Pons (tissue), 1 donor: ENCODE data around the gene GATA1.
A peak's percentile ranks its signal among the peaks of the same experiment; 100 is the strongest.

ENCODE experiments used
- DNase-seq: peaks from one replicate; pipeline ENCODE4 v3.0.0-alpha.2; 2016; ENCODE audit warnings: low spot score

The GATA1 gene

DNA sequence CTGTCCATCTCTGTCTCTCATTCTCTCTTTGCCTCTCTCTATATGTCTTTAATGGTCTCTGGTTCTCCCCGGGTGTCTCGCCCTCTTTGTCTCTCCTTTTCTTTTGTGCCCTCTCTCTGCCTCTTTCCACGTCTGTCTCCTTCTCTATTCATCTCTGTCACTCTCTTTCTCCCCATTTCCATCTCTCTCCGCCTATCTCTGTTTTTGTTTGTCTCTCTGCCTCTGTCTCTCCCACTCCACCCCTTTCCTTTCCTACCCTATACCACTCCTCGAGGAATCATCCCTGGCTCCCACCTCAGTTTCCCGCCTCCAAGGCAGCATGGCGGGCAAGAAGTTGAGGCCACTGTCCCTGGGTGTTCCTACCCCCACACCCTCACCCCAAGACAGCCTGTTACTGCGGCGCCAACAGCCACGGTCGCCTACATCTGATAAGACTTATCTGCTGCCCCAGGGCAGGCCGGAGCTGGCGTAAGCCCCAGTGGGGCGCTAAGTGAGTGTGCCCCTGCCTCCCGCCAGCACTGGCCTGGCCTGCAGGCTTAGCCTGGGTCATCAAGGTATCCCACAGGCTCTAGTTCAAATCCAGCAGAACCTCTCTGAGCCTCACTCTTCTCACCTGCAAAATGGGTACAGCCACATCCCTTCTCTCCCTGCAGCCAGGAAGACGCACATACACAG is 713 bp upstream of the GATA1 start:
- no peak for DNase-seq

DNA sequence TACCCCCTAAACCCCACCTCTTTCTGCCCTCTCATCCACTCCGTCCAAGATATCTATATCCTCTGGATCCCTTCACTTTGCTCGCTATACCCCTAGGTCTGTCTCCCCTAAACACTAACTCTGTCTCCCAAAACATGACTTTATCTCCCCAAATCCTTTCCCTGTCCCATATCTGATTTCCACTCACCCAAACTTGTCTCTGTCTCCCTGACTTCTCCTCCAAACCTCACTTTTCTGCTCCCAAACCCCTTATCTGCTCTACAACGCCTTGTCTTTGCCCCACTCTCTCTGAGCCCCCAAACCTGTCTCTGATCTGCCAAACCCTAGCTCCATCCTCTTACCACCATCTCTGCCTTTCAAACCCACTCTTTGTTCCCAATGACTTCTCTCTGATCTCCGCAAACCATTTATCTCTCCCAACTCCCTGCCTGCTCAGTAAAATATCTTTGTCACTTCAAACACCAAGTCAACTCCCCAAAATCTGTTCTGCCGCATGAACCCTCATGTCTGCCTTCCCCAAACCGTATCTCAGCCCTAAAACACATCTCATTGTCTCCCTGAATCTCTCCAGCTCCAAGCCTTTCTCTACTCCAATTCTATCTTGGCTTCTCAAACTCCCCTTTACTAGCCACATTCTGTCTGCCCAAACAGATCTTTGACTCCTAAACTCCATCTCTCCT is 575 bp downstream of the GATA1 start:
- no peak for DNase-seq

DNA sequence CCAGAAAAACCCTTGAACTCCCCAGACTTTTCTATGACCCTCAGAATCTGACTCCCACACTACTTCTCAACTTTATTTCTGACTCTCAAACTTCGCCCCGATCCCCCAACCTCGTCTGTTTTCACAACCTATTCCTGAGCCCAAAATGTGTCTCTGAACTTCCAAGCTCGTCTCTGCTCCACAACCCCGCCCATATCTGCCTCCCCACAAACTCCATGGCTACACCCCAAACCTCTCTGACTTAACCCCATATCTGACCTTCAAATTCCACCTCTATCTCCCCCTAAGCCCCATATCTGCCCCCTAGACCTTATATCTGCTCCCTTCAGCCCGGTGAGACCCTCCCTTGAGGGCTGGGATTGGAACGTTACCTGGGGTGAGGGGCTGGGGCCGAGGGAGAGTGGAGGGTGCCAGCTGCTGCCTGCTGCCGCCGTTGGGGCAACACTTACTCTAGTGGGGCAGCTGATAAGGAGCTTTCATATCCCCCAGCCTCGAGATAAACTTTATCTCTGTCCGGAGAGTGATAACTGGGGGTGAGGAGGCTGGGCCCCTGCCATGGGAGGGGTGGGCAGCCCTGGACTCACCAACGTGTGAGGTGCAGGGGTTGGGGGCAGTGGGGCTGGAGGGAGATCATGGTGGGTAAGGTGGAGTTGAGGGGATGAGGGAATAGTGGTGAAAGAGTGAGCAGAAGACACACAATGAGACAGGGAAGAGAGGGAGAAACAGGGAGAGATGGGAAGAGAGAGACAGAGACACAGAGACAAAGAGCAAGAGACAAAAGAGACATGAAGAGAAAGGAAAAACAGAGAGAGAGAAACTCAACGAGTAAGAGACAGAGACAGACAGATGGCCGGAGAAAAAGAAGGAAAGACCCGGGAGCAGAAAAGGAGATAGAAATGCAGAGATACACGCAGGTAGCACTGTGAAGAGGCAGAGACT is 1.4 kb downstream of the GATA1 start:
- DNase-seq: no peak

DNA sequence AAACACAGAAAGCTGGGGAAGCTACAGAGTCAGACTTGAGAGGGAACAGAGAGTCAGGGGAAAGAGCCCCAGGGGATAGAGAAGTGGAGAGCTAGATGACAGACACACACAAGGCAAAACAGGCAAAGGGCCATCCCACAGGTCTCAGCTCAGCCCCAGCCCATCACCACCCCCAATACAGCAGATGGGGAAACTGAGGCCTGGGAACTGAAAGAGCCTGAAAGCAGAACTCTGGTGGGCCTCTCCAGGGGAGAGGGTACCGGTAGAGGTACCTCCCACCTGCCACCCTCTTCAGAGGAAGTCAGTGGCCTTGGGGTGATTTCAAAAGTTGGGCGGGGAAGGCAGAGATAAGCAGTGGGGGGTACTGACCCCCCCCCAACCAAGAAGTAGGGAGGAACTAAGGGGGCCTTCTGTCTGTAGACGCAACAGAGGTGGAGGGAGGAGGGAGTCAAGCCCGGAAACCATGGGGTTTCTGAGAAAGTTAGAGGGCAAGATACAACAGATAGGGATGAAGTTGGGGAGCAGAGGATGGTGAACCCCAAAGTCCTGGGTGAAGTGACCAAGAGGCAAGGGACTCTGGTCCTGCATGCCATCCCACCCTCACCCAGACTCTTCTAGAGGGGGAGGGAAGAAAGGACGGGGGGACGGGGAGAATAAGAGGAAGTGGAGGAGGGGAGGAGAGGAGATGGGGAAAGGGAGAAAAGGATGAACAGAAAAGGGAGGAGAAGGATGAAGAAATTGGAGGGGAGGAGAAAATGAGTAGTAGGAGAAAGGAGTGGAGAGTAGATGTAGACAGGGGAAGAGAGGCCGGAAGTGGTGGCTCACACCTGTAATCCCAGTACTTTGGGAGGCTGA is 3.2 kb downstream of the GATA1 start:
- no peak for DNase-seq

DNA sequence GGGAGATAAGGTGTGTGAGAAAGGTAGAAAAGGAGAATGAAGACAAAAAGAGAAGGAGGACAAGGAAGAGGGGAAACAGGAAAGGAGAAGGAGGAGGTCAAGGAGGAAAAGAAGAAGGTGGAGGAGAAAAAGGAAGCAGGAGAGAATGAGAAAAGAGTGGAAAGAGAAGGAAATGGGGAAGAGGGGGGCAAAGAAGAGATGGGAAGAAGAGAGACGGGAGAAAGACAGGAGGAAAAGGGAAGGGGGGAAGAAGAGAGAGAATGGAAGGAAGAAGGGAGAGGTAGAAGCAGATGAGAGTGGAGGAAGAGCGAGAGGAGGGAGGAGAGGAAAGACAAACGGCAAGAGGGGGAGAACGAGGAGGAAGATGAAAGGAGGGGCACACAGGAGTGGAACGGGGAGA is 4.1 kb downstream of the GATA1 start:
- DNase-seq: no peak

DNA sequence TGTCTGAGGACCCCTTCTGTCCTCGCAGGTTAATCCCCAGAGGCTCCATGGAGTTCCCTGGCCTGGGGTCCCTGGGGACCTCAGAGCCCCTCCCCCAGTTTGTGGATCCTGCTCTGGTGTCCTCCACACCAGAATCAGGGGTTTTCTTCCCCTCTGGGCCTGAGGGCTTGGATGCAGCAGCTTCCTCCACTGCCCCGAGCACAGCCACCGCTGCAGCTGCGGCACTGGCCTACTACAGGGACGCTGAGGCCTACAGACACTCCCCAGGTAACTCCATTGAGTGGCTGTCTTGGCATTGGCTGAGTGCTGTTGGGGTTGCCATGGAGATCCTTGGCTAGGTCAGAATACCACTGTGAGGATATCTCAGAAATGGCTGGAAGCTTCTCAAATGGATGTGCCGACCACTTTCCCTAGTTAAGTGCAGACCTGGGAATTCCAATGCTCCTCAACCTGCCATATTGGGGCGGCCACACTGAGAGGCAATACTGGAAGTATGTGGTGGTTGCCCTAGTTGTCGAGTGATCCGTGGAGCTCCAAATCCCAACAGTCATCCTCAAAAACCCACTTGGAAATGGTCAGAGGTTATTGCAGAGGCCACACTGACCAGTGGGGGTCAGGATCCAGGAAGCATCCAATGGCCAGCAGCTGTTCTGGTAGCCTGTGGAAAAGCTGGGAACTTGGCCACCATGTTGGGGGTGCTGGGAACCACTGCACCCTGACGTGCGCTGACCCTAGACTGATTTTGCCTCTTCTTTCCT is 4.9 kb downstream of the GATA1 start:
- DNase-seq: no peak

DNA sequence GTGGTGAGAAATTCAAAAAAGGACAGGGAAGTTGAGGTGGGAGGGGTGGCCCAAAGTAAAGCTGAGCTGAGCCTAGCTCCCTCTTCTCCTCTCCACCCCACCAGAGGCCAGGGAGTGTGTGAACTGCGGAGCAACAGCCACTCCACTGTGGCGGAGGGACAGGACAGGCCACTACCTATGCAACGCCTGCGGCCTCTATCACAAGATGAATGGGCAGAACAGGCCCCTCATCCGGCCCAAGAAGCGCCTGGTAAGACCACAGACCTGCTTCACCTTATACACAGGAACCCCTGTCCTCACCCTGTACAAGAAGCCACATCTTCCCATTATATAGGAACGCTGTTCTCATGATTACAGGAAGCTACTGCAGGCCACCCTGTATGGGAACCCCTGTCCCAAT is 5.8 kb downstream of the GATA1 start:
- no peak for DNase-seq

DNA sequence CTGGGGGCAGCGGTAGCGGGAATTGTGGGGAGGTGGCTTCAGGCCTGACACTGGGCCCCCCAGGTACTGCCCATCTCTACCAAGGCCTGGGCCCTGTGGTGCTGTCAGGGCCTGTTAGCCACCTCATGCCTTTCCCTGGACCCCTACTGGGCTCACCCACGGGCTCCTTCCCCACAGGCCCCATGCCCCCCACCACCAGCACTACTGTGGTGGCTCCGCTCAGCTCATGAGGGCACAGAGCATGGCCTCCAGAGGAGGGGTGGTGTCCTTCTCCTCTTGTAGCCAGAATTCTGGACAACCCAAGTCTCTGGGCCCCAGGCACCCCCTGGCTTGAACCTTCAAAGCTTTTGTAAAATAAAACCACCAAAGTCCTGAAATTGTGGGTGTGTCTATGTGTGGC is 7.5 kb downstream of the GATA1 start:
- DNase-seq: no peak

DNA sequence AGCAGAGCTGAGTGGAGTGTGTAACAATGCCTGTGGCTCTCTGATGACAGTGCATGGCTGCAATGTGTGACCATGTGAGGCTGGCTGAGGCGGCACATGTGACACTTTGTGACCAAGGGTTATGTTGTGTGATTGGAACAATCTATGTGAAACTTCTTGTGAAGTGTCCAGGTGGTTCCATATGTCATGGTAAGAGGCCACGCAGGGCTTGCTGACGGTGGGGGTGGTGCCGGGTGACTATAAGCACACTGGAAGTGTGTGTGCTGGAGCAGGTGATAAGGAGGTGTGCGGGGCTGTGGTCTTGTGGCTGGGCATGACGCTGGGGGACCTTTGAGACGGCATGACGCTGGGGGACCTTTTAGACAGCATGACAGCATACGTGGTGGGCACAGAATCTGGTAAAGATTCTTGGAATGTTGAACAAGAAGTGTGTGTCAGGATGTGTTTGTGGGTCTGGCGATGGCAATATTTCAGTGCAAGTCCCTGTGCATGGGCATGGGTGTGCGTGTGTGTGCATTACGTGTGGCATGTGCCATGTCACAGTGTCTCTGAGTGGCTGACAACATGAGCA is 8.0 kb downstream of the GATA1 start:
- no peak for DNase-seq

DNA sequence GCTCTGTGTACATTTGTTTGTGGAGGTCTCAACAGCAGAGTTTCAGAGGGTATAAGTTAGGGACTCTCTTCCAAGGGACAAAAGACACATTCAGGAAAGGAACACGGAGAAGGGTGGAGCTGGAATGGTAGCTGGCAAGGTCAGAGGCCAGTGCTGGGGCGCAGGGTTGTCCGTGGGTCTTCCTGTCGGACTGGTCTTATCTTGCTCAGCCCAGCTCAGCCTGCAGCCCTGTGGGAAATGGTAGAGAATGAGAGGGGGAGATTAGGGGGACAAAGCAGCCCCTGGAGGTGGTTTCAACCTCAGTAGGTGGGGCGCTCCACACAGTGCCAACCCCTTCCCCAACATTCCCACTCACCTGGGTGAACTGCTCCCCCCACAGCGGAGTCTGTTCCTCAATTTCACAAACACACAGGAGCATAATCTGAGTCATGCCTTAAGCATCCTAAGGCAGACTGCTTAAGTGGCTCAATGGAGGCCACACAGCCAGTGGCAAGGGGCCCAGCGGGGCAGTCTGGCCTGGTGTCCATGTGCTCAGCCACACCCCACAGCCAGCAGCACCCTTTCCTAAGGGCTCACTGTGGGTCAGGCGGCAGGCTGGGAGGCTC is 8.6 kb downstream of the GATA1 start:
- DNase-seq: no peak

DNA sequence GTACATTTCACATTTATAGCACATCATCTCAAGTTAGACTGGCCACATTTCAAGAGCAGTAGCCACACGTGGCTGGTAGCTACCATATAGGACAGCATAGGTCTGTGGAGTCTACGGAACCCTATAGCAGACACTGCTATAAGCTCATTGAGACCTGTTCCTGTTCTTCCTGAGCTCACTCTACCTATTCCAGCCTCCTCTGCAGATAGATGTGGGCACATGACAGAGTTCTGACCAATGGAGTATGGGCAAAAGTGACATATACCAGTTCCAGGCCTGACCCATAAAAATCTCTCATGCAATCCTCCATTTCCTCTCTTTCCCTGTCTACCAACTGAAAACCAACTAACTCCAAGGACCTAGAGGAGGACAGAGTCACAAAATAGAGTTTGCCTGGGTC is 11.9 kb downstream of the GATA1 start:
- DNase-seq: no peak

DNA sequence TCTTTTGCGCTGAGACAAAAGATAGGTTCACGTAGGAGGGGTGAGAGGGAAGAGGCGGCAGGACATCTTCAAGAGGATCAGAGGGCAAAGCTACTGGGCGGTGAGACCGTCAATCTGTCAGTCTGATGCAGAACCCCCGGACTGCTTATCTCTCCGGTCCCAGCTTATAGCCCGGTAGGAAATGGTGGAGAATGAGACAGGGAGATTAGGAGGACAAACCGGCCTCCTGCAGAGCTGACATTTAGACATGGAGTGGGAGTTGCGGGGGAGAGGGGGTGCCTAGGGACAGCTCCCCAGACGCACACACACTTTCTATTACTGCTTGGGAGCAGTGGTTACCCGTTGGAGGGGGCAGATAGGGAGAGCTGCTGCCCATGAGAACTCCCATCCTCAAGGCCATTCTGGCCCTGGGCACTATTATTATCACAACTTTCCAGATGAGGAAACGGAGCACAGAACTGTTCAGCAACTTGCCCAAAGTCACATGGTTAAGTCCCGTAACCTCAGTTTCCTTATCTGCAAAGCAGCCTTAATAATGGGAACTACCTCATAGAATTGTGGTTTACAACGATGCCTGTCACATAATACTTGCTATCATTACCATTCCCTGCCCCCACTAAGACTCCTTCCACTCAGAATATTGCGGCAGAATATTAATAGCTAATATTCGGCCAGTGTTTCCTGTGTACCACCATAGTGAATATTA is 14.3 kb downstream of the GATA1 start:
- no peak for DNase-seq

DNA sequence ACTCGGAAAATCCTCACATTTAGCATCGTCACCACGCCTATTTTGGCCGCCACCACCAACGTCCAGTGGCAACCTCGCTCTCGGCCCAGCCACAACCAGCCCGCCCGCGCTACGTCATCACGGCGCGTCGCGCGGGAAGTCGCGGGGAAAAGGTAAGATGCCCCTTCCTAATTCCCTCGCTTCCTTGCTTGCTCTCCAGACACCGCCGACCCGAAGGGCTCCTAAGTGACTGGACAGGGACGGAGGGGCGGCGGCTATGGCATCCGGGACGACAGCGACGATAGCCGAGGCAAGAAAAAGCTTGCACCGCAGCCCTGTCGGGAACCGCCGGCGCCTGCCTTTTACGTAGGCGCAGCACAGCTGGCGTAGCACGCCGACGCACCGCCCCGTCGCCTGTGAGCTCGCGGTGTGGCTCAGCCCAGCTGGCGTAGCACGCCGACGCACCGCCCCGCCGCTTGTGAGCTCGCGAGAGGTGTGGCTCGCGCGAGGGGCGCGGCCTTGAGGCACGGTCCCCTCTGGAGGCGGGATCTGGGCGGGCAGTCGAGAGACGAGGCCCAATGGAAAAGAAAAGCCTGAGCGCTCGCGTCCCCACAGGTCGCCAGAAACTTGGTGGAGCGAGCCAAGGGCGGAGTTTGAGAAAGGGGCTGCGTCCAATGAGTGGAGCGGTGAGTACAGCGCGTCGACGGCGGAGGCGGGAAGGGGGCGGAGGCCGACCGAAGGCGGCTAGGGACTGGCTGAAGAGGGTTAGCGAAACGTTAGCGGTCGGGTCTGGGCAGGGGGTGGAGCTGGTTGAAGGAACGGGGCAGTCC is 15.1 kb downstream of the GATA1 start, which contains the start of gene HDAC6:
Gene HDAC6 (plus strand): TSS at position 788 of the 809 bp plus-strand sequence. CDS start 626 bp downstream, outside the sequence.
- DNase-seq: peak; percentile 98

DNA sequence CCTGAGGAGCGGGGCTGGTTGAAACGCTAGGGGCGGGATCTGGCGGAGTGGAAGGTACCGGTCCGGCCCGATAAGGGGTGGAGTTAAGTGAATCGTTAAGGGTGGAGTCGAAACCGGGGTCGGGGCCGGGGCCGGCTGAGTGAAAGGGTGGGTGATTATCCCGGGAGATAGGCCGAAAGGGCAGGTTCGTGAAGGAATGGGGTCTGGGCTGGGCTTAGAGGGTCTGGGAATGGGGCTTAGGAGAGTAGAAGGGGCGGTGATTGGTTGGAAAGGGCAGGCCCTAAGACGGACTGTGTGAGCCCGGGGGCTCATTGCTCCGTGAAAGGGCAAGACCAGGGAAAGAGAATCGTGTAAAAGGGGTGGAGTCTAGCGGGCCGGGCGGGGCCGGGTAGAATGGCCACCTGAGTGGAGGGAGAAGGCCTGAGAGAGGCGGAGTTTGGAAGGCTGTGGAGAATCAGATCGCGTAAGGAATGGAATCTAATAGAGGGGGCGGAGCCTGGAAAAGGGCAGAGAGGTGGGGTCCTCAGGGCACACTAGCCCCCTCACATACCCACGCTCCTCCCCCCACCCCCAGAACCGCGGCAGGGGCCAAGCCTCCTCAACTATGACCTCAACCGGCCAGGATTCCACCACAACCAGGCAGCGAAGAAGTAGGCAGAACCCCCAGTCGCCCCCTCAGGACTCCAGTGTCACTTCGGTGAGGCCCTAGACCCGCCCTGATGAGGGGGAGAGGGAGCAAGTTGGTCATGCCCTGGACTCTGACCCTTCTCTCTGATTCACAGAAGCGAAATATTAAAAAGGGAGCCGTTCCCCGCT is 15.9 kb downstream of the GATA1 start:
- DNase-seq: peak; percentile 49

DNA sequence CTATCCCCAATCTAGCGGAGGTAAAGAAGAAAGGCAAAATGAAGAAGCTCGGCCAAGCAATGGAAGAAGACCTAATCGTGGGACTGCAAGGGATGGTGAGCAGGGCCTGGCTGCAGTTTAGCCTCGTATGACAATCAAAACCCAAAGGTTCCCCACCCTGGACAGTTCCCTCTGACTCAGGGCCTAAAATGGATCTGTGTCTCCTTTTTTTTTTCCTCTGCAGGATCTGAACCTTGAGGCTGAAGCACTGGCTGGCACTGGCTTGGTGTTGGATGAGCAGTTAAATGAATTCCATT is 16.5 kb downstream of the GATA1 start:
- DNase-seq: no peak

DNA sequence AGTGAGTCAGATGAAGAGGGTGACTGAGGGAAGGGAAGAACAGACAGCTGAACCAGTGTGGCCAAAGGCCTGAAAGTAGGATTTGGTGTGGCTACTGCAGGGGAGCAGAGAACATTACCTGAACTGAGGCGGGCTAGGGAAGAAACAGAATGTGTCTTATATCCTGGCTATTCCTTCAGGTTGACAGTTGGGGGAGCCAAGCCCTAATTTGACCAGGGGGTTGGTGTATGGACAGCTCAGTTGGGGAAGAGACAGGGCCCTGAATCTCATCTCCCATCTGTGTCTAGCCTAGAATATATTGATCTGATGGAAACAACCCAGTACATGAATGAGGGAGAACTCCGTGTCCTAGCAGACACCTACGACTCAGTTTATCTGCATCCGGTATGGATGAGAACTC is 19.7 kb downstream of the GATA1 start:
- no peak for DNase-seq

DNA sequence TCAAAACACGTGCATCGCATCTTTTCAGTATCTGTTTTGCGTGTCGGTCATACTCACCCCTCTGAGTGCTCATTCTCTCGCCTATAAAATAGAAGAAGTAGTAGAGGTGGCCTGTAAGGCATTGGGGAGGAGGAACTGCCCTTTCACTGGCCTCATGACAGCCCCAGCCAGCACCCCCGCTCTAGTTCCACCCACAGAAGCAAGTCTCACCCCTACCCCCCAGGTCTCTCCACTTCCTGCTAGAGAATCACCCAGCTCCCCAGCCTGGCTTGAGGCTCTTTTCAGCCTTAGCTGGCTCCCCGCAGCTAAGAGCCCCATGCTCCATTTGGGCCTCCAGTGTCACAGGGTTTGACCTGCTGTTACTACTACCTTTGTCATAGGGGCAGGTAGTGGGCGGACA is 27.3 kb downstream of the GATA1 start:
- DNase-seq: peak; percentile 12

DNA sequence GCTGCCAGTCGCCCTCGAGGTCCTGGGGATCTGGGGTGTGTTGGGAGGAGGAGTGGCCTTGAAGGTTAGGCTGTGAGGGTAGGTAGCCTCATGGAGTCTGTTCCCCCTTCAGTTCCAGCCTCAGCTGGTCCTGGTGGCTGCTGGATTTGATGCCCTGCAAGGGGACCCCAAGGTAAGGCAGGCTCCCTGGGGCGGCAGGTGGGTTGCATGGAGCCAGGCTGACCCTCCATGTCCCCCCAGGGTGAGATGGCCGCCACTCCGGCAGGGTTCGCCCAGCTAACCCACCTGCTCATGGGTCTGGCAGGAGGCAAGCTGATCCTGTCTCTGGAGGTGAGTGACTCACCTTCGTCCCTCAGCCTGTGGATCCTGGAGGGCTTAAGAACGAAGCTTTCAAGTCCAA is 28.3 kb downstream of the GATA1 start:
- no peak for DNase-seq
